ENCODE measurements around the gene EXOC3.

The EXOC3 gene

DNA sequence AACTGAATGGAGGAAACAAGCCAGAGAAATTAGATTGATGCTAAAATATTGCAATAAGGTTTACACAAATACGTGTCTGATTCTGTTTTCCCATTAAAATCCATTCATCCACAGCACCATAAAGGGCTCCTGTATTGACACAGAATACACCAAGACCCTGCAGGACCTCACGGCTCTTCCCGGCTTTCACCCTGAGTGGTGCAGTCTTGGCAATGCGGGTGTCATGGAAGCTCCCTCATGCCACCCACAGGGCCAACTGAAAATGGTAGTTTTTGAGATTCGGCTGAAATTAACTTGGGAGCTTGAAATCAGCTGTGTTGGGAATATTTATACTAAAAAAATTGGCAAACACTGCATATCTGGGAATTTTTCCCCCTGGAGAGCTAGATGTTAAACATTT, 17.3 kb upstream of the EXOC3 start:
- DNase-seq (ENCODE audit: low read depth): no peak

DNA sequence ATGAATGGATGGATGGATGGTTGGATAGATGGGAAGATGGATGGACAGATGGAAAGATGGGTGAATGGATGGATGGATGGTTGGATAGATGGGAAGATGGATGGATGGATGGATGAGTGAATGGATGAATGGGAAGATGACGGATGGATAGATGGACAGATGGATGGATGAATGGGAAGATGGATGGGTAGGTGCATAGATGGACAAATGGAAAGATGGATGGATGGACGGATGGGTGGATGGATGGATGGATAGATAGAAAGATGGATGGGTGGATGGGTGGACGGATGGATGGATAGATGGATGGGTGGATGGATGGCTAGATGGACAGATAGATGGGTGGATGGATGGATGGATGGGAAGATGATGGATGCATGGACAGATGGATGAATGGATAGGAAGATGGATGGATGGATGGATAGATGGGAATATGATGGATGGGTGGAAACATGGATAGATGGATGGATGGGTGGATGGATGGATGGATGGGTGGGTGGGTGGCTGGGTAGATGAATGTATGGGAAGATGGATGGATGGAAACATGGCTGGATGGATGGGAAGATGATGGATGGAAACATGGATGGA, 16.5 kb upstream of the EXOC3 start:
- no peak for DNase-seq (ENCODE audit: low read depth)

- no peak for DNase-seq (ENCODE audit: low read depth)
Observed at GRCh38 chr5:427415-428087, 15.4 kb upstream of the EXOC3 start.

DNA sequence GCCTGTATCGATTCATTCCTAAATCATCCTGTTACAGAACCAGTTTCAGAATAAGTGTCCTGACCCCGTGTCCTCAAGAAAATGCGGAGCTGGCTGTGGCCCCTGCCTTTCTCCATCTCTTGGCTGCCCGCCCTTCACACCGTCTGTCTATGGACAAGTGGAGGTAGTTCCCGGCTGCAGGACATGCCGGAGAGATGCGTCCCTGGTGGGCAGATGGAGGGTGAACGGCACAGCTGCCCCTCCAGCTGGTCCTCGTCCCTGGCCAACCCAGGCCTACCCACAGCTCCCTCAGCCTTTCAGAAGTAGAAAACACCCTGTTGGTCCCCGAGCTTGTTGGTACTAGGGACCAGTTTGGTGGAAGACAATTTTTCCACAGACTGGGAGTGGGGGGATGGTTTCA, 14.8 kb upstream of the EXOC3 start:
- no peak for DNase-seq (ENCODE audit: low read depth)

- no peak for DNase-seq (ENCODE audit: low read depth)
Observed at GRCh38 chr5:428754-429452, 14.1 kb upstream of the EXOC3 start.

DNA sequence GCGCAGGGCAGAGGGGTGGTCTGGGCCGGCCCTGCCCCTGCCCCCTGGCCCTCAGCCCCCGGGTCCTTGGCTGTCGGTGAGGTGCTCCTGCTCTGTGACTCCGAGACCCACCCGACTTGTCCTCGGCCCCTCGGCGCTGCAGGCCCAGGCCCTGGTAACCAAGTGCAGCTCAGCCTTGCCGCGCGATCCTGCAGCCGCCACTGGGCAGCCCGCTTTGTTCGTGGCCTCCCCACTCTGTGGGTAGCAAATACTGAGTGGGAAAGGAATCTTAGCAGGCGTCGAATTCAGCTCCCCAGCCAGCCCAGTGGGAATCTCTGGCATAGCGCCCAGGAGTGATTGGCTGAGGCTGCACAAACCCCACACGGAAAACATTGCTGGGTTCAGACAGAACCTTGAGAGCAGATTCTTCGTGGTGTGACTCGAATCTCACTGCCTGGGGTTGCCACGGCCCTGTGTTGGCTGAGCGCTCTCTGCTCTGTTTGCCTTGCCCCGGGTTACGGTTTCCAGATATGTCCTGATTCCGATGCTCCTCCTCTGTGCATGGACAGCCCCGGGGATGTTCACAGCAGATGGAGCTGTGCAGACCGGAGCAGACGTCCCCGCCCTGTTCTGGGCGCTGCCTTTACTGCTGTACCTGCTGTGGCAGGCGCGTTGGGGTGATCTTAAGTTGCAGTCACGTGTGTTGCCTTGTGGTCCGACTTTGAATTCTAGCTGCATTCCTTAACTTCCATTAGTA, 13.4 kb upstream of the EXOC3 start:
- no peak for DNase-seq (ENCODE audit: low read depth)

GRCh38 chr5:430214-430925, 12.6 kb upstream of the EXOC3 start:
- no peak for DNase-seq (ENCODE audit: low read depth)

- DNase-seq (ENCODE audit: low read depth): peak; percentile 48
Observed at GRCh38 chr5:431001-431710, 11.8 kb upstream of the EXOC3 start.

DNA sequence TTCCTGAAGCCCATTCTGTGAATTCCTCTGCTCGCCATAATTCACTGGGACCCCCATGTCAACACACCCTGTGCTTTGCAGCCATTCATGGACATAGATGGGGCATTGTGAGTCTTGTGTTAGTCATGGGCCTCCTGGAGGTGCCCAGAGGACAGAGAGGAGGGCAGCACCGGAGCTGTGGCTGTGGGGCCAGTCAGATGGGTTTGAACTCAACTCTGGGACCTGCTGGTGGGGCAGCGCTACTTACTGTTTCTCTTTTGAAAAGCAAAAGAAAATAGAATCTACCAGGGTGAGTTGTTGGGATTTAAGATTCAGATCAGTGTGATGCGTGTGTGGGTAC, 11.3 kb upstream of the EXOC3 start:
- no peak for DNase-seq (ENCODE audit: low read depth)

GRCh38 chr5:432201-432927, 10.6 kb upstream of the EXOC3 start:
- no peak for DNase-seq (ENCODE audit: low read depth)

- DNase-seq (ENCODE audit: low read depth): no peak
Observed at GRCh38 chr5:432928-433791, 9.8 kb upstream of the EXOC3 start.

GRCh38 chr5:433836-434235, 9.1 kb upstream of the EXOC3 start:
- no peak for DNase-seq (ENCODE audit: low read depth)

DNA sequence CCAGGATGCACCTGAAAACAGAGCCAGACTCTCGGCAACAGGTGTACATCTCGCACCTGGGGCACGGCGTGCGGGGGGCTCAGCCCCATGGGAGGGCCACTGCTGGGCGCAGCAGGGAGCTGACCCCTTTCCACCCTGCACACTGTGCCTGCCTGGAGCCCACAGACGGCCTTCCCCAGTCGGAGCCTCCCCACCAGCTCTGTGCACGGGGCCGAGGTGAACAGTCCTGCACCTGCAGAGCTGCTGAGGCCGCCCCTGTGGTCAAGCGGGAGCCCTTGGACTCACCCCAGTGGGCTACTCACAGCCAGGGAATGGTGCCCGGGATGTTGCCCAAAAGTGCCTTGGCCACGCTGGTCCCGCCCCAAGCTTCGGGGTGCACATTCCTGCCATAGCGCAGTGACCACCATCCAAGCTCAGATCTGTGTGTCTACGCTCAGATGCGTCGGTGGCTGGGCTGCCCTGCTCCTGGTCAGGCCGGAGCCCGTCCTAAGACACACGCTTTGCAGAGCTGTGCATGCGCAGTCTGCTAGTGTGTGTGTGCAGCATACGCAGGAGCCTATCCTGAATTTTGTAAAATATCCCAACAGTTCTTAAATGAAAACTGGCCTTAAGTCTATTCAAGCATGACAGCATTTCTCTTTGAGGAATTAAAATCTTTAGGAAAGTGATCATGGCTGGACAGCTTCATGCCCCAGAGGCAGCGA, 8.4 kb upstream of the EXOC3 start:
- DNase-seq (ENCODE audit: low read depth): no peak

GRCh38 chr5:435156-435790, 7.7 kb upstream of the EXOC3 start:
- DNase-seq (ENCODE audit: low read depth): no peak

DNA sequence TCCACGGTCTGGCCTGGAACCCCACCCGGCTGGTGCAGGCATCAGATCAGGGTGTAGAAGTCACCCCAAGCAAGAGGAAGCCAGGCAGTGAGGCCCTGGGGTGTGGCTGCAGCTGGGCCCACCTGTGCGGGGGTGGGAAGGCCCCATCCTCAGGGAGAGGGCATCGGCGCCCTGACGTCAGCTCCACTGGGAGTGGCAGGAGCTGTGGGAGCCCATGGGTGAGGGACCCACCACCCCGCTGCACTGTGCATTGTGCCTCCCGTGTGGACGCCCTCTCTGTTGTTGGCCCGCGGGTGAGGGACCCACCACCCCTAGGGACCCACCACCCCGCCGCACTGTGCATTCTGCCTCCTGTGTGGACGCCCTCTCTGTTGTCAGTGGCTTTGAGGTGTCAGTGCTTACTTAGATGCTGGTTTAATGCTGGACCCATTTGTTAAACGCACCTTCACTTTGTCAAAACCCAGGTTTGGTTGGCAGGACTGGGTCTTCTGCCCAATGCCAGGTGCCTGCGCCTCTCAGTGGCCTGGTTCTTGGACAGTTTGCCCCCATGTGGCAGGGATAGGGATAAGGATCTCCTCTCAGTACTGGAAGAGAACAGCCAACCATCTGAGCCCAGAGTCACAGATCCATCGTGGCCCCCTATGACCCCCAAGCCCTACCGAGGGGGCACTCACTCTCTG, 6.9 kb upstream of the EXOC3 start:
- DNase-seq (ENCODE audit: low read depth): no peak

- DNase-seq (ENCODE audit: low read depth): no peak
Observed at GRCh38 chr5:436641-436975, 6.4 kb upstream of the EXOC3 start.

GRCh38 chr5:437281-437771, 5.7 kb upstream of the EXOC3 start:
- DNase-seq (ENCODE audit: low read depth): no peak

DNA sequence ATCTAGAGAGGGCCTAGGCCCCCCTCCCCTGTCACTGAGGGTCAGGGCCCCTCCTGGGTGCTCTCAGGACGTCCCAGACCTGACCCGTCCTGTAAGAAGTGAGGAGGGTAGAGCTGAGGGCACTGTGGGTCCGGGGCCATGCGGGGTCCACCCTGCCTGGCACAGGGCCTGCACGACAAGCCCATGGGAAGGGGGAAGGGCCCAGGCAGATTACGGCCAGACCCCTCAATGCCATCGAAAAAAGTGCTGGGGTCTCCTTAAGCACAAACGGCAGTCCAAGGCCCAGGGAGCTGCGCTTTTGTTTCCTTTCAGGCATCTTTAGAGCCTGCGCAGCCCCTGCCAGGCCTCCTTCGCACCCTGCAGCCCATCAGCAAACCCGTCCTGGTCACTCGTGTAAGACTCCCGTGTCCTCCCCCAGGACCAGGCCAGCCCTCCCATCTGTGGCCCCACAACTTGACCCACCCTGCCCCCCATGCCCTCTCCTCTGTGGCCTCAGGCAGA, 4.4 kb upstream of the EXOC3 start:
- DNase-seq (ENCODE audit: low read depth): no peak

All from activated T-cell treated with anti-CD3 and anti-CD28 coated beads for 48 hours (primary cell).